ENCODE measurements around the gene ZNG1A.
"Not testable (repeated sequence)": the region's sequence is repeated elsewhere in the genome, so short reads cannot be mapped to it uniquely, and the experiment has no call there.

DNA sequence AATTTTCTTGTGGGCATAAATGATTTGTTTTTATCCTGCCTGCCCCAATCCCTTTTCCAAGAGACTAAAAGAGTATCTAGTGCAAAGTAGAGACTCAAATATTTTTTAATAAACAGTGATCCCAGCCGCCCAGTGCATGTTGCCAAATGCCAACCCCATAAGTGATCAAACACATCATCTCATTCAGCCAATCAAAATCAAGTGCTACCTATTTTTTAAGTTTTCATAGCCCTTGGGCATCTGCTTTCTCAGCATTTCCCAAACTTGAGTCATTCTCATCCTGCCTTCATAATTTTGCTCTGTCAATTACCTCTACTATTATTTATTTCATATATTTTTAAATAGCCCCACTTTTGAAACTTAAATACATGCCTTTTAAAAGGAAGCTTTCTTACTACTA is 88.0 kb downstream of the ZNG1A start:
- not testable (repeated sequence) for TF ChIP-seq POLR2AphosphoS5 (IDR thresholded peaks at IDR 0.05; ENCODE audit: borderline replicate concordance, low read depth, low read length); EZH2 (IDR thresholded peaks at IDR 0.05); FOXP2 (optimal IDR thresholded peaks at IDR 0.05; ENCODE audit: control extremely low read depth, extremely low read length, insufficient read depth)
